GM12875 (cell line): ENCODE results near the gene RAMP2.

Source experiments
- H3K4me3 ChIP-seq: one replicate; pipeline ENCODE4 v1.5.1; 2011; ENCODE audit warnings: low read depth, low read length, control low read depth
- CTCF ChIP-seq: IDR thresholded peaks from 2 replicates; pipeline ENCODE4 v1.5.1; 2011; ENCODE audit warnings: low read depth, mild to moderate bottlenecking, control low read depth, inconsistent platforms, low read length, moderate library complexity, borderline replicate concordance; ENCODE audit not compliant: insufficient read depth

Gene RAMP2

GRCh38 chr17:42773290-42774035, 12.4 kb downstream of the RAMP2 start, which contains the start of gene VPS25:
TSS of gene VPS25 (plus strand) at chr17:42773449. CDS start at chr17:42773476, 27 bp downstream.
- TF ChIP-seq CTCF = no peak
- H3K4me3 ChIP-seq = peak within 1 kb of the TSS; percentile 71

DNA sequence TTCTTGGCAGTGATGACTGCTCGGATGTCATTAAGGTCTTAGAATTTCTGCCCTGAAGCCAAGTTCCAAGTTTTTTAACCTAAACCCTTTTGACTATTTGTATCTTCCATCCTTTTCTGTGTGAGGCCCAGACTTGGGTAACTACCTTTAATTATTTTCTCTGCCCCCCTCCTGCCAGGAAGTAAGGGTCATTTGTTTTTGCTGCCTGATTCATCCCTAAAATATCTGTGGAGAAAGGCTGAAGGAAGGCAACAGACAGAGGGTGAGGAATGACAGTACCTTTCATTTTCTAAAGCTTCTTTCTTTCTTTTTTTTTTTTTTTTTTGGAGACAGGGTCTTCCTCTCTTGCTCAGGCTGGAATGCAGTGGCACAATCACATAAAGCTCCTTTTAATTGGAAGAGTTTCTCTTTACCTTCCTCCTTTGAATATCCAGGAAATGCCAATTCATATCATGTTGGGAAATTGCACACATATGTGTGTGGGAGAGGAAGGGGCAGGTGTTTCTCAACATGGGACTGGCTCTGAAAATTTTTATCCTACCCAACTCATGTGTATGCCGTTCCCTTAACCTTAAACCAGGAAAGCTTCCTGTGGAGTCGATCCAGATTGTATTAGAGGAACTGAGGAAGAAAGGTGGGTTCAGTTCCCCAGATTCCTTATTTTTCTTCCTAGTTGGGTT, 13.2 kb downstream of the RAMP2 start:
- no peak for TF ChIP-seq CTCF

DNA sequence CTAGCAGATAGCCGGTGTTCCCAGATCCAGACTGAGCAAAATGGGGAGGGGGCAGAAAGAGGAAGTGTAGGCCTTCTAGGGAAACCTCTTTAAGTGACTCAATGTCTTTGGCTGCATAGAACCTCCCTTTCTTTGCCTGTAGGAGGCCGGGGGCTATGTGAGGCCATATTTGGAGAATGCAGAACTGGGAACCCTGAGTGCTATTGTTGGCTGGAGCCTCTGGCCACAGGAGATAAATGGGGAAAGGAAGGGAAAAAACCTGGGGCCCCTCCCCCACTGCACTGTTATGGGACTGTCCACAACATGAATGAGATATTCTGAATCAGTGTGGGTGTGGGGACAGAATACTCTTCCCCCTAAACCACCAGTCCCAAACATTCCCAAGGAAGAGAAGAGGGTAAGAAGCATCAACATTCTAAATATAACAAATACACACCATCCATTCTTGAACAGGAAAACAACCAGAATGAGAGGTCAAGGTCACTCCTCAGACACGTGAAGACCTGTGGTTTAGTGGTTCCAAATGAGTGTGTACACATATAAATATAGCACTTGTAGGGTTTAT, 14.6 kb downstream of the RAMP2 start:
- H3K4me3 ChIP-seq = no peak overlapping the region
- no peak for TF ChIP-seq CTCF

More for the DNA sequence above, 13.2 kb downstream of the RAMP2 start:
- peak overlapping the region; percentile 71 for H3K4me3 ChIP-seq

DNA sequence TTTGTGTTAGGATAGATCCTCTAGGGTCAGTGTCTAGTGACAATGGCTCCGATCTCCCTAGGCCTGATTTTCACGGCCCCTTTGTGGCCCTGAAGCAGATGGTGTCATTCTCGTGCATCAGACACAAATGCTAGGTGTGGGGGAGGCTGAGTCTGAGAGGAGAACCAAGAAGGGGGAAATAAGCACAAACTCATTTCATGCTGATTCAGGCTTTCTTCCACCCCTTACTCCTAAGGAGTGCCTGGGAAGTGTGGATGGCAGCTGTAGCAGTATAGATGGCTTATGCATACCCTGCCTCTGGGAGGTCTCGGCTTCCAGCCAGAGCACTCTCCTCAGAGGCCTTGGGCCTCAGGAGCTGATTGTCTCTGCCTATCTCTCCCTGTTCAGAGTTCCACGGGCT, 17.5 kb downstream of the RAMP2 start:
- no peak for TF ChIP-seq CTCF
- H3K4me3 ChIP-seq = no peak overlapping the region

- H3K4me3 ChIP-seq = no peak overlapping the region
- no peak for TF ChIP-seq CTCF
Observed at GRCh38 chr17:42779304-42779935, 18.4 kb downstream of the RAMP2 start.

DNA sequence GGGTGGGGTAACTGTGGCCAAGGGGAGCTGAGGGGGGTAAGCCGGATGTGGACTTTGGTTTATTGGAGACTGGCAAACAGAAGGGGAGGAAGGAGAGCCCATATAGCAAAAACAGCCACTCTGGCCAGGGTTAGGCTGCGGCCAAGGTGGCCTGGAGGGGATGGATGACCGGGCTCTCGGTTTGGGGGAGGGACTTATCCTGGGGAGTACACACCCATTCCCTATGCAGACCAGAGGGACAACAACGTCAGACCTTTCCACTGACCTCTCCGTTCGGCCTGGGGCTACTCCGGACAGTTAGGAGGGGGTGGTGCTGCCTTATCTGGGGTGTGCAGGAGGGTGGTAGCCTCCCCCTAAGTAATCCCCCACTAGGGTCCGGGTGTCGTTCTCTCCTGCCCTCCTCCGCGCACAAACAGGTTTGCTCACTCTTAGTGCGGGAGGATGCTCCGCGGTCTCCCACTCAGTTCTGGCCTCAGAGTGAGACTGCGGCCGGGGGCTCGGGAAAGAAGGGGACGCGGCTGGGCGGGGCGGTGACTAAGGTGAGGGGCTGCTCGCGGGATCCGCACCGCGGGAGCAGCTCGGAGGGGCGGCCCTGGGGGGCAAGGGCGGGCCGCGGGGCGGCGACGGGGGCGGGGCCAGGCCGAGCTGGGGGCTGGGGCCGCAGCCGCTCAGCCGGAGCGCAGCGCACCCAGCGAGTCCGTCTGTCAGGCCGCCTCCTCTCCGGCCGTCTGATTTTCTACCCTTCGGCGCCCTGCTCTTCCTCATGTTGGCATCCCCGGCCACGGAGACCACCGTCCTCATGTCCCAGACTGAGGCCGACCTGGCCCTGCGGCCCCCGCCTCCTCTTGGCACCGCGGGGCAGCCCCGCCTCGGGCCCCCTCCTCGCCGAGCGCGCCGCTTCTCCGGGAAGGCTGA, 19.2 kb downstream of the RAMP2 start, which contains the start of gene WNK4:
WNK4 (plus strand) TSS at position 675 of the 915 bp plus-strand sequence; CDS start at position 764, 89 bp downstream.
- H3K4me3 ChIP-seq = no peak within 1 kb of the TSS

More for the DNA sequence above, 19.2 kb downstream of the RAMP2 start, which contains the start of gene WNK4:
- TF ChIP-seq CTCF = no peak
